Measurements from ENCODE around the gene MRPL18.

GRCh38 chr6:159838020-159838744 lies 47.9 kb downstream of the MRPL18 start:
- TF ChIP-seq EZH2 (IDR thresholded peaks at IDR 0.05; ENCODE audit: borderline replicate concordance, low read depth, low read length, severe bottlenecking) (no peak), CTCF (IDR thresholded peaks at IDR 0.05; ENCODE audit: extremely low read depth in 1 of 2, insufficient read depth in 1 of 2, low read depth in 1 of 2, low read length in 2 of 2) (no peak), POLR2AphosphoS5 (IDR thresholded peaks at IDR 0.05; ENCODE audit: insufficient read depth, low read depth, low read length) (no peak), POLR2A (IDR thresholded peaks at IDR 0.05; ENCODE audit: low read depth, low read length) (no peak)

Measured in endothelial cell of umbilical vein (primary cell).